Measurements from ENCODE around the gene RPN2.

GRCh38 chr20:37279820-37280219, 100.7 kb downstream of the RPN2 start:
- no peak for TF ChIP-seq CTCF (IDR thresholded peaks at IDR 0.05 in 2 of 3, conservative IDR thresholded peaks at IDR 0.05 in 1 of 3; ENCODE audit: borderline replicate concordance in 1 of 3, insufficient read depth in 1 of 3, low read depth in 2 of 3, low read length in 2 of 3)
- TF ChIP-seq CEBPB (IDR thresholded peaks at IDR 0.05; ENCODE audit: low read depth): no peak

All from HCT116 (cell line).